ENCODE results near the gene ALDH2. TPM values are rescaled to one million over a fixed set of nuclear protein-coding genes. Genes with fewer than 3 reads are reported as not detected.

Gene ALDH2
- 61.5 to 94.1 TPM (median 86.3 TPM) in 5 replicates for total RNA-seq (2022; extraction: Qiagen RNA extraction)

GRCh38 chr12:111766608-111767361 is at the start of gene ALDH2:
Gene ALDH2, plus strand, starts transcription at chr12:111766933. Its CDS starts 50 bp downstream, at chr12:111766983.

GRCh38 chr12:111841750-111842555 is 75.2 kb downstream of the ALDH2 start, which contains the start of gene MAPKAPK5:
Gene MAPKAPK5, plus strand, starts transcription at chr12:111842228. Its CDS starts 506 bp downstream, at chr12:111842734.

Other genes starting within 250 kb of the ALDH2 start
- gene ATXN2, start 167.6 kb upstream of the ALDH2 start, total RNA-seq (2022; extraction: Qiagen RNA extraction): 46.6 to 57.9 TPM (median 51.1 TPM) in 5 replicates
- 10.8 to 14.1 TPM (median 12.7 TPM) in 5 replicates for gene BRAP, start 81.0 kb upstream of the ALDH2 start, total RNA-seq (2022; extraction: Qiagen RNA extraction)
- 9.0 to 12.6 TPM (median 9.5 TPM) in 5 replicates for gene ACAD10, start 80.9 kb upstream of the ALDH2 start, total RNA-seq (2022; extraction: Qiagen RNA extraction)
- 50.3 to 58.8 TPM (median 55.1 TPM) in 5 replicates for gene MAPKAPK5, start 75.3 kb downstream of the ALDH2 start, total RNA-seq (2022; extraction: Qiagen RNA extraction)
- 5.2 to 6.5 TPM (median 6.4 TPM) in 5 replicates for gene TMEM116, start 246.2 kb downstream of the ALDH2 start, total RNA-seq (2022; extraction: Qiagen RNA extraction)
- gene ERP29, start 246.5 kb downstream of the ALDH2 start, total RNA-seq (2022; extraction: Qiagen RNA extraction): 122 to 135 TPM (median 125 TPM) in 5 replicates

All from A549 treated with Mapracorat at 1 μM for 4 hours (cell line).